ENCODE results near the gene TTLL9.
A peak's percentile ranks its signal among the peaks of the same experiment; 100 is the strongest.

Gene TTLL9

GRCh38 chr20:31951530-31952453 is 81.4 kb downstream of the TTLL9 start, which contains the start of gene PDRG1:
PDRG1 (minus strand) TSS chr20:31952046; CDS start chr20:31951961, 85 bp downstream.
- peak; percentile 94 for DNase-seq

GRCh38 chr20:31953556-31954148 is 83.2 kb downstream of the TTLL9 start:
- no peak for DNase-seq

GRCh38 chr20:31954500-31954899 is 84.1 kb downstream of the TTLL9 start:
- DNase-seq, result no peak

GRCh38 chr20:31956556-31957526 is 86.4 kb downstream of the TTLL9 start:
- no peak for DNase-seq

GRCh38 chr20:31962761-31963160 is 92.3 kb downstream of the TTLL9 start:
- DNase-seq, result no peak

GRCh38 chr20:31963889-31964288 is 93.5 kb downstream of the TTLL9 start:
- no peak for DNase-seq

GRCh38 chr20:31966991-31967655 is 96.7 kb downstream of the TTLL9 start:
- DNase-seq, result no peak

GRCh38 chr20:31967830-31968249 is 97.4 kb downstream of the TTLL9 start, which contains the start of gene XKR7:
XKR7 (plus strand) TSS chr20:31968151; CDS start chr20:31968176, 25 bp downstream.
- DNase-seq, result no peak

- peak; percentile 61 for DNase-seq
Observed at GRCh38 chr20:31968291-31969126, 98.1 kb downstream of the TTLL9 start.

- no peak for DNase-seq
Observed at GRCh38 chr20:31969991-31970390, 99.6 kb downstream of the TTLL9 start.

GRCh38 chr20:31972471-31973021 is 102.1 kb downstream of the TTLL9 start:
- no peak for DNase-seq

GRCh38 chr20:31974296-31974695 is 103.9 kb downstream of the TTLL9 start:
- no peak for DNase-seq

- no peak for DNase-seq
Observed at GRCh38 chr20:31974951-31975487, 104.6 kb downstream of the TTLL9 start.

GRCh38 chr20:31975874-31976273 is 105.4 kb downstream of the TTLL9 start:
- no peak for DNase-seq

- no peak for DNase-seq
Observed at GRCh38 chr20:31977080-31977479, 106.6 kb downstream of the TTLL9 start.

- no peak for DNase-seq
Observed at GRCh38 chr20:31979713-31980426, 109.4 kb downstream of the TTLL9 start.

- DNase-seq, result no peak
Observed at GRCh38 chr20:31981784-31982183, 111.3 kb downstream of the TTLL9 start.

- no peak for DNase-seq
Observed at GRCh38 chr20:31984981-31985471, 114.6 kb downstream of the TTLL9 start.

GRCh38 chr20:31987744-31988143 is 117.3 kb downstream of the TTLL9 start:
- DNase-seq, result no peak
